ENCODE results near the gene PTK7.

The PTK7 gene

GRCh38 chr6:43120101-43120763 lies 44.1 kb downstream of the PTK7 start:
- H3K79me2 ChIP-seq (ENCODE audit: insufficient read depth, low read length), result peaks cover 43% of the 10 kb centered on the region; the same call in 1 of the 2 replicates
- no peaks in the 10 kb centered on the region for H3K4me1 ChIP-seq (ENCODE audit: insufficient read depth, low read length, poor library complexity, severe bottlenecking)
- H3K36me3 ChIP-seq (ENCODE audit: insufficient read depth, low read length), result no peaks in the 10 kb centered on the region
- H3K27me3 ChIP-seq (ENCODE audit: insufficient read depth, low read length, poor library complexity, severe bottlenecking), result no peaks in the 10 kb centered on the region
- H3K9me3 ChIP-seq (ENCODE audit: insufficient read depth, low read depth, low read length), result no peaks in the 10 kb centered on the region
- no peak for TF ChIP-seq CTCF (conservative IDR thresholded peaks at IDR 0.05; ENCODE audit: low read length)
- TF ChIP-seq EZH2phosphoT487 (IDR thresholded peaks at IDR 0.05; ENCODE audit: borderline replicate concordance), result no peak
- H3F3A ChIP-seq (ENCODE audit: low read depth), result no peaks in the 10 kb centered on the region
- H3K9me2 ChIP-seq (replicated peaks; ENCODE audit: low read depth, low read length), result no peaks in the 10 kb centered on the region
- H3K4me2 ChIP-seq (ENCODE audit: low read depth, low read length, poor library complexity, severe bottlenecking), result no peak overlapping the region
- H3K4me3 ChIP-seq (ENCODE audit: low read length, poor library complexity, severe bottlenecking), result no peak overlapping the region
- H4K20me1 ChIP-seq (ENCODE audit: insufficient read depth, low read length, poor library complexity, severe bottlenecking), result peaks cover 6% of the 10 kb centered on the region
- no peak overlapping the region for H2AFZ ChIP-seq (ENCODE audit: low read length)
- H3K9ac ChIP-seq (ENCODE audit: low read depth, low read length, poor library complexity, severe bottlenecking), result no peak overlapping the region

GRCh38 chr6:43120944-43121913 lies 45.1 kb downstream of the PTK7 start:
- H3K4me3 ChIP-seq (ENCODE audit: low read length, poor library complexity, severe bottlenecking), result no peak overlapping the region
- no peaks in the 10 kb centered on the region for H3K4me1 ChIP-seq (ENCODE audit: insufficient read depth, low read length, poor library complexity, severe bottlenecking)
- no peak overlapping the region for H3K9ac ChIP-seq (ENCODE audit: low read depth, low read length, poor library complexity, severe bottlenecking)
- H3K79me2 ChIP-seq (ENCODE audit: insufficient read depth, low read length), result peaks cover 42% of the 10 kb centered on the region; the same call in 1 of the 2 replicates
- TF ChIP-seq EZH2phosphoT487 (IDR thresholded peaks at IDR 0.05; ENCODE audit: borderline replicate concordance), result no peak
- no peak for TF ChIP-seq CTCF (conservative IDR thresholded peaks at IDR 0.05; ENCODE audit: low read length)
- H3K9me2 ChIP-seq (replicated peaks; ENCODE audit: low read depth, low read length), result no peaks in the 10 kb centered on the region
- H2AFZ ChIP-seq (ENCODE audit: low read length), result no peak overlapping the region
- no peaks in the 10 kb centered on the region for H3K36me3 ChIP-seq (ENCODE audit: insufficient read depth, low read length)
- no peaks in the 10 kb centered on the region for H3K27me3 ChIP-seq (ENCODE audit: insufficient read depth, low read length, poor library complexity, severe bottlenecking)
- no peaks in the 10 kb centered on the region for H3K9me3 ChIP-seq (ENCODE audit: insufficient read depth, low read depth, low read length)
- no peak overlapping the region for H3K4me2 ChIP-seq (ENCODE audit: low read depth, low read length, poor library complexity, severe bottlenecking)
- no peaks in the 10 kb centered on the region for H3F3A ChIP-seq (ENCODE audit: low read depth)
- peaks cover 3% of the 10 kb centered on the region for H4K20me1 ChIP-seq (ENCODE audit: insufficient read depth, low read length, poor library complexity, severe bottlenecking)

- Histone ChIP-seq H3K4me3 (ENCODE audit: low read length, poor library complexity, severe bottlenecking) (no peak overlapping the region), H3K9me2 (replicated peaks; ENCODE audit: low read depth, low read length) (no peaks in the 10 kb centered on the region), H3K27me3 (ENCODE audit: insufficient read depth, low read length, poor library complexity, severe bottlenecking) (no peaks in the 10 kb centered on the region), H2AFZ (ENCODE audit: low read length) (no peak overlapping the region), H3K4me2 (ENCODE audit: low read depth, low read length, poor library complexity, severe bottlenecking) (no peak overlapping the region), H4K20me1 (ENCODE audit: insufficient read depth, low read length, poor library complexity, severe bottlenecking) (peaks cover 3% of the 10 kb centered on the region), H3K4me1 (ENCODE audit: insufficient read depth, low read length, poor library complexity, severe bottlenecking) (no peaks in the 10 kb centered on the region), H3K36me3 (ENCODE audit: insufficient read depth, low read length) (no peaks in the 10 kb centered on the region), H3K9ac (ENCODE audit: low read depth, low read length, poor library complexity, severe bottlenecking) (no peak overlapping the region), H3K79me2 (ENCODE audit: insufficient read depth, low read length) (peaks cover 49% of the 10 kb centered on the region; the same call in 1 of the 2 replicates), H3K9me3 (ENCODE audit: insufficient read depth, low read depth, low read length) (no peaks in the 10 kb centered on the region), H3F3A (ENCODE audit: low read depth) (no peaks in the 10 kb centered on the region)
- TF ChIP-seq EZH2phosphoT487 (IDR thresholded peaks at IDR 0.05; ENCODE audit: borderline replicate concordance), result no peak
- no peak for TF ChIP-seq CTCF (conservative IDR thresholded peaks at IDR 0.05; ENCODE audit: low read length)
Measured at GRCh38 chr6:43122146-43122545, 46.0 kb downstream of the PTK7 start.
